ENCODE data around the gene VPS9D1.
"Not testable (repeated sequence)": the region's sequence is repeated elsewhere in the genome, so short reads cannot be mapped to it uniquely, and the experiment has no call there.

VPS9D1 gene

DNA sequence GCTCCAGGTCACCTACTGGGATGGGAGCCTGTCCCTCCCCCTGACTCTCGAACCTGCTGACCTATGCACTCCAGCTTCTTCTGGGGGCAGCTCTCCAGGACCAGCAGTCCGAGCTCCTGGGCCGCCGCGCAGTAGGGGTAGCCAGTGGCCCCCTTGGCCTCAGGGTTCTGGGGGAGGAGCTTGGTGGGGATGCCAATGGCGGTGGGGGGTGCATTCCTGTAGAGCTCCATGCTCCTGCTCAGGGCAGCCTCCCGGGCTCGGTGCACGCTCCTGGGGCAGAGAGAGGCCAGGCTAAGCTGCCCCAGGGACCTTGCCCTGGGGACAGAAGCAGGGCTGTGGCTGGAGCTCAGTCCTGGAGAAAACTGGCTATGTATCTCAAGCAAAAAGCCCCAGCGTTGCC lies 11.5 kb downstream of the VPS9D1 start:
- no peak for DNase-seq

DNA sequence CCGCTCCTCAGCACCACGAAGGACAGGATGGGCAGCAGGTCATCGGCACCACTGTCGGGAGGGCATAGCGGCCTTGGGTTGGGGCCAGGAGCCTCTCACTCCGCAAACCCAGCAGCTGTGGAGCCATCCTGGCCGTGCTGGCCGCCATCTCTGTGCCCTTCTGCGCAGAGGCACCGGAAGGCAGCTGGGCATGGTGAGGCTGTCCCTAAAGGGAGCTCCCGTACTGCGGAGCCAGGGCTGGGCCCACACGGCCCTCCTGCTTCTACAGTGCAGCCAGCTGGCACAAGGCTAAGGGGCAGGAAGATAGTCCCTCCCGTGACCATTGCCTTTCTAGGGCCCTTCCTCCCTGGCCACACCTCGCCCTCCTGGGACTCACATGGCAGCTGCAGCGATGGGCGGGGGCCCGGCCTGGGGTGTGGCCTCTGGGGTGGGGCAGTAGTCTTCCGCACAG lies 12.2 kb downstream of the VPS9D1 start:
- no peak for DNase-seq

DNA sequence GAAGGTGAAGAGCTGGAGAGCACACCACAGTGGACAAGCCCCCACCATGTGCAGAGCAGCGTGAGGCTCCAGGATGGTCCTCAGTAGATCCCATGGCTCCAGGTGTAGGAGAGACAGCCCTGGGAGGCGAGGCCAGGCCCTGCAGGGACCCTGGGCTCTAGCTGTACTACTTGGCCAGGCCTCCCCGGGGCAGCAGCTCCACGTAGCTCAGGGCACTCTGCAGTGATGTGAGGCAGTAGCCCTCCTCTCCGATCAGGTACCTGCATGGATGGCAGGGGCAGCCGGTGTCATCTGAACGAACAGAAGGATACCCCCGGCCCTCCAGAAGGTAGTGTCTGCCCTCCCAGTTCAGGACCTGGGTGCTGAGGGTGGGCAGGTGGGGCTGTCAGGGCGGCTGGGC lies 13.0 kb downstream of the VPS9D1 start:
- DNase-seq, result no peak

GRCh38 chr16:89706518-89707260 lies 14.0 kb downstream of the VPS9D1 start:
- DNase-seq, result no peak

DNA sequence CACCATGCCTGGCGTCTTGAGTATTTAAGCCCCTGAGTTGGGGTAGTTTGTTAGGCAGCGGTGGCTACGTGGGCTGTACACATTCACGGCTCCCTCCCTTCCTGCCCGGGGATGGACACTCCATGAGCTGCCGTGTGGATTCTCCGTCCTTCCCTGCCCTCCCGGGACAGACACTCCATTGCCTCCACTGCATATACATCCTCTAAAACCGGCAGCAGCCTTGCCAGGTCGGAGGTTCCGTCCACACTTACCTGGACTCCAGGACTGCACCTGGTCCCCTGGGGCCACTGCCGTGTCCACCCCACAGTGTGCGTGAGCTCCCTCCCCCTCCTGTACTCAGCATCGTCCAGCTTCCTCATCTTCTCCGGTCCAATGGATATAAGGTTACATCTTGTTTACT lies 15.7 kb downstream of the VPS9D1 start:
- no peak for DNase-seq

- DNase-seq, result no peak
These were observed 16.4 kb downstream of the VPS9D1 start for GRCh38 chr16:89704281-89704680.

- peak; percentile 80 for DNase-seq
These were observed 19.0 kb downstream of the VPS9D1 start, which contains the start of gene SPATA2L for GRCh38 chr16:89701425-89702406. Gene SPATA2L (minus strand): TSS chr16:89701705. CDS start chr16:89701232, 473 bp downstream.

GRCh38 chr16:89700649-89701424 lies 19.9 kb downstream of the VPS9D1 start:
- DNase-seq, result no peak

GRCh38 chr16:89700100-89700648 lies 20.5 kb downstream of the VPS9D1 start:
- DNase-seq, result peak; percentile 86

DNA sequence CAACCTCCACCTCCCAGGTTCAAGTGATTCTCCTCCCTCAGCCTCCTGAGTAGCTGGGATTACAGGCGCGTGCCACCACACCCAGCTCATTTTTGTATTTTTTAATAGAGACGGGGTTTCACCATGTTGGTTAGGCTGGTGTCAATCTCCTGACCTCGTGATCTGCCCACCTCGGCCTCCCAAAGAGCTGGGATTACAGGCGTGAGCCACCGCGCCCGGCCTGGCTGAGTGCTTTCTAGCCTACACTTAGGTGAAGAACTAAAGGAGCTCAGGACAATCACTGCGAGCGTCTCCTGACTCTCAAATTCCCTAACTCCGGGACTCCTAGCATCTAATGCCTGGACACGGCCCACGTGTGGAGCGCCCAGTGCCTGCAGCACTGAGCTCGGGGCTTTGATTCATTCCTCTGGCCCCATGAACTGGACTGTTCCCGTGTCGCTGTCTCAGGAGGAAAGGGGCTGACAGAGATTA lies 21.0 kb downstream of the VPS9D1 start:
- DNase-seq, result not testable (repeated sequence)

DNA sequence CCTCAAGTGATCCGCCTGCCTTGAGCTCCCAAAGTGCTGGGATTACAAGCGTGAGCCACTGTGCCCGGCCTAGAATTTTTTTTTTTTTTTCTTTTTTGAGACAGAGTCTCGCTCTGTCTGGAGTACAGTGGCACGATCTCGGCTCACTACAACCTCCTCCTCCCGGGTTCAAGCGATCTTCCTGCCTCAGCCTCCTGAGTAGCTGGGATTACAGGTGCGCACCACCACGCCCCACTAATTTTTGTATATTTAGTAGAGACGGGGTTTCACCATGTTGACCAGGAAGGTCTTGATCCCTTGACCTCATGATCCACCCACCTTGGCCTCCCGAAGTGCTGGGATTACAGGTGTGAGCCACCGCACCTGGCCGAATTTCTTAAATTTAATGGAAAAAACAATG lies 22.0 kb downstream of the VPS9D1 start:
- not testable (repeated sequence) for DNase-seq

- no peak for DNase-seq
These were observed 22.9 kb downstream of the VPS9D1 start for GRCh38 chr16:89697616-89698331.

DNA sequence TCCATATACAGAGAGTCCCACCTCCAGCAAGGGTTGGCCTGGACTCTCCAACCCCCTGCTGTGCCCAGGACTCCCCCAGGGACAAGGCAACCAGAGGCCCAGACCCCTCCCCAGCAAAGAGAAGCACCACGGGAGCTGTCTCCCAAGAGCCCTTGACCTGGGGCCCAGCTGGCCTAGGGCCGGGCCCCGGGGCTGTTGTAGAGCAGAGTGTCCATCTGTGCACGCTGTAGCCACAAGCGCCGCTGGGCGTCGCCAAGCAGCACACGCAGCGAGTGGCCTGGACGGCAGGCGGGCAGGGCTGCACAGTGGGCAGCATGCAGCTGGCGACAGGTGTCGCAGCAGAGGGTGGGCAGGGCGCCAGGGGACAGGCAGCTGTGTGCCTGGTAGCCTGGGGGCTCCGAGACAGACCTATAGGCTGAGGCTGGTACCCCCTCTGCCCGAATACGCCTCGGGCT lies 23.5 kb downstream of the VPS9D1 start:
- DNase-seq, result no peak

DNA sequence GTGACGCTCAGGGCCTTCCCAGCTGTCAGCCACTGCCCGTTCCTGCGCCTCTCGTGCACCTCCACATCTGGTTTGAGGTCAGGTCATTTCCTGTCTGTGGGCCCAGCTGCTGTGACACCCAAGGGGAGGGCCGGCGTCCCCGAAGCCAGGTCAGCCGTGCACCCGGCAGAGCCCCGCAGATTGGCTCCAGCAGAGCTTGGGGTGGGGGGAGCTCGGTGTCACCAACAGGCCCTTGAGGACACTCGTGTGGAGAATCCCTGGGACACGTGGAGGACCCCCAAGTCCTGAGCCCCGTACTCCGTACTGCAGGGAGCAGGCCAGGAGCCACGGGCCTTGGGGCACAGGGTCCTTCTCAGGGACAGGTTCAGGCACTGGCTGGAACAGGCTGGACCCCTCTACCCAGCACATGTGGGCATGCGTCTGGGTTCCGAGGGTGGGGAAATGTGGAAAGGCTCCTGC lies 24.0 kb downstream of the VPS9D1 start:
- DNase-seq, result peak; percentile 23

DNA sequence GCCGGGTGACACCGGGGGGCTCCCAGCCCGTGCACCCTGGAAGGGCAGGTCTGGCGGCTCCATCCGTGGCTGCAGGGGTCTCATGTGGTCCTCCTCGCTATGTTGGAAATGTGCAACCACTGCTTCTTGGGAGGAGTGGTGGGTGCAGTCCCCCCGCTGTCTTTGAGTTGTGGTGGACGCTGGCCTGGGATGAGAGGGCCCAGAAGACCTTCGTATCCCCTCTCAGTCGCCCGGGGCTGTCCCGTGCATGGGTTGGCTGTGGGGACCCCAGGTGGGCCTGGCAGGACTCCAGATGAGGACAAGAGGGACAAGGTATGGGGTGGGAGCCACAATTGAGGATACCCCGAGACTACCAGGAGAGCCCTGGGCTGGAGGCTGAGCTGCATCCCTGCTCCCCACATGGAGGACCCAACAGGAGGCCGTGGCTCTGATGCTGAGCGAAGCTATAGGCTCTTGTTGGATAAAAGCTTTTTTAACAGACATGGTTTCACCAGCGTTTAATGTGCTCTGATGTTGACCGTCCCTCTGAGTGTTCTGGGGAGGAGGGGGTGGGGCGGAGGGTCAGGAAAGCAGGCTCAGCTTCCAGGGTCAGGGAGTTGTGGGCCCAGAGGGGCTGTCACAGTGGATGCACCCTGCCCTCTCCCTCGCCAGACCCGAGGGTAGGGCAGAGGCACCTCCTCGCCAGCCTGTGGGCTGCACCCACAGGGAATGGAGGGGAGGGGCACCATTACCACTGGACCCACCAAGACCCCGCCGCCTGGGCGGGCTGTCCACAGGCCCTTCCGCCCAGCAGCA lies 24.6 kb downstream of the VPS9D1 start:
- no peak for DNase-seq

DNA sequence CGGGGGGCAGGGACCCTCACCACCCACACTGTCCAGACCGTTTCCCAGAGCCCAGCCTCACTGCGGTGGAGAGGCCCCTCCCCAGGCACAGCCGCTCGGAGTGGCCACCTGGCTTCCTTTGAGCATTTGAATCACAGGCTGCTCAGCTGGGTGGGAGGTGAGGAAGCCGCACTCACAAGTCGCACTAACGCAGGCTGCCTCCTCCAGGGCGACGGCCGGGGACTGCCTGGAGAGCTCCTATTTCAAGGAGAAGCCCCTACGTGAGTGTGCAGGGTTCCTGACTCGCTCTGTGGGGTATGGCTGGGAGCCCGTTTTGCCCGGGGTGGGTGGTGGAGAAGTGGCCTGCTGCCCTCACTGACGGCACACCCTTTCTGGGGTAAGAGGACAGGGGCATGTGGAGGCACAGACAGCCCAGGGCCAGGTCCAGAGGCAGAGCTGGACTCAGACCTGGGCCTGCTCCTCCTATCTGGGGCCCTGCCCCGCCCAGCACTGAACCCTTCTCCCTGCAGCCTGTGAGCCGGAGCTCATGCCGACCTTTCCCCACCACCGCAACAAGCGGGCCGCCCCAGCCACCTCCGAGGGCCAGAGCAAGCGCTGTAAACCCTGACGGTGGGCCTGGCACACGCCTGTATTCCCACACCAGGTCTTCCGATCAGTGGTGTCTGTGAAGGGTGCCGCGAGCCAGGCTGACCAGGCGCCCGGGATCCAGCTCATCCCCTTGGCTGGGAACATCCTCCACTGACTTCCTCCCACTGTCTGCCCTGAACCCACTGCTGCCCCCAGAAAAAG lies 25.4 kb downstream of the VPS9D1 start:
- no peak for DNase-seq

GRCh38 chr16:89694784-89695085 lies 26.0 kb downstream of the VPS9D1 start:
- not testable (repeated sequence) for DNase-seq

- no peak for DNase-seq
These were observed 26.5 kb downstream of the VPS9D1 start for GRCh38 chr16:89693931-89694783.

DNA sequence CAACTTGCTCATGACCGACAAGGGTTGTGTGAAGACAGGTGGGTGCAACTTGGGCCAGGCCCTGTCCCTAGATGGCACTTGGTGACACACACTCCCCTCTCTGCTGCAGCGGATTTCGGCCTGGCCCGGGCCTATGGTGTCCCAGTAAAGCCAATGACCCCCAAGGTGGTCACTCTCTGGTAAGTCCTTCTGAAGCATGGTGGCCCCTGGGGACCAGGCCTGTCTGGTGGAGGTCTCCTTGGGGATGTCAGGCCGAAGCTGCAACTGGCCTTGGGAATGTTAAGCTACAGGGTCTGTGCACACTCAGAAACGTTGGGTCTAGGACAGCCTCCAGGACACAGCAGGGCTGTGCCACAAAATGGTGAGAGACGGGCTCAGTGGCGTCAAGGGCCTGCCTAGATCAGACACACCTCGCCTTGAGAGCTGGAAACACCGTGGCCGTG lies 27.4 kb downstream of the VPS9D1 start:
- DNase-seq, result no peak

All from GF-D8 (cell line).